ENCODE measurements around the gene GREB1L.

The GREB1L gene

DNA sequence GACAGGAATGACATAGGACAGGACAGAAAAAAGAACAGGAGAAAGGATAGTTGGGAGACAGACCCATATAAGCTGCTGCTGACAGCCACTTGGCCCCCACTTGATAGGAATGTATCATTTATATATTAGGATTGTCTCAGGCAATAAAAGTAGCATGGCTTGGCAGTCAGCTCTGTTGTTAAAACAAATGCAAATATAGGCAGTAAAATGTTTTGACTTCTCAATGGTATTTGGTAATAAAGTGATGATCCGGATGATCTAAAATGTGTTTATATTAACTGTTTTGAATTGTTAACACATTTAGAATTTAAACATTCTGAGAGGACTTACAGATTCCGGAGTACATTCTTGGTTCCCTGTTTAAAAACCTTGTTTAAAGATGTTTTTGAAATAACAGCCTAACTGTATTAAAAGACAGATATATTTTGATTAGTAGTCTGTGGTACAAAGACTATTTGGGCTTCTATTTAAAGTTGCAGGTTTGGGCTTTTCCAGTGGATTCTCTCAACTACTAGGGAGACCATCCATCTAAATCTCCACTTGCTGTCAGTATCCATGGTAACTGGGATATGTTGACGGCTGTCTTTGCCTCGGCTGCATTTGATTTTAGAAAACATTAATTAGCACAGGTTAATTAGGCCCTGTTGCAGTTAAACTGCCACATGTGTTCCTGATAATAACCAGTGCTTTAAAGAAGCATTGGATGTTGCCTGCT lies 210.9 kb downstream of the GREB1L start:
- DNase-seq: no peak

DNA sequence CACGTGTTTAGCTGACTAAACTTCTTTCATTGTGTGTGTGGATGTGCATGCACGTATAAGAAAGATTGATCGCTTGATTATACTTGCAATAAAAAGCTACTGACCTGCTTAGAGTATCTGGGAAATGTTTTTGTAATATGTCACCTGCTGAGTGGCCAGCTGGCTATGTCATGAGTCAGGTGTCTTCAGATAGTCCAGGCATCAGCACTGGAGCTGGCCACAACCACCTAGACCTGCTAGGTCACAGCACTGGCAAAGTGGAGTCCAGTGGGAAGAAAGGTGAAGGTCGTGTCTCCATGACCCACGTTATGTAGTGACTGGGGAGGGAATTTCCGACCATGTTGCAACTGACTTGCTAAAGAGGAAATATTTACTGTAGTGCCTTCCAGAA lies 211.5 kb downstream of the GREB1L start:
- no peak for DNase-seq

DNA sequence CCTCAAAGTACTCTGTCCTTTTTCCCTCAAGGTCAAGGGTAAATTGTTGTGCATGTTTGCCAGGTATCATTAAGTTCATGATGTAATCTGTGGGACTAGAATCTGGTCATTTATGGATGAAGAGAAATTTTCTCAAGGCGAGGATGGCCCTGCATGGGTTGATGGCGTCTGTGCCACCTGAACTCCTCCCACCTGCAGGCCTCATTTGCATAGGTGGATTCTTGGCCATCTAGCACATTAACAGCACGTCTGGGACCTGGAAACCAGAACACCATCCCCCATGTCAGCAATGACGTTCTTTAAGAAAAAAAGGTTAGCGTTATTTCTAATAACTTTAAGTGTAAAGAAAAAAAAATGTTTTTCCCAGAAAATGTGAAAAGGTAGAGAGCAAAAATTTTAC lies 212.7 kb downstream of the GREB1L start:
- DNase-seq: no peak

DNA sequence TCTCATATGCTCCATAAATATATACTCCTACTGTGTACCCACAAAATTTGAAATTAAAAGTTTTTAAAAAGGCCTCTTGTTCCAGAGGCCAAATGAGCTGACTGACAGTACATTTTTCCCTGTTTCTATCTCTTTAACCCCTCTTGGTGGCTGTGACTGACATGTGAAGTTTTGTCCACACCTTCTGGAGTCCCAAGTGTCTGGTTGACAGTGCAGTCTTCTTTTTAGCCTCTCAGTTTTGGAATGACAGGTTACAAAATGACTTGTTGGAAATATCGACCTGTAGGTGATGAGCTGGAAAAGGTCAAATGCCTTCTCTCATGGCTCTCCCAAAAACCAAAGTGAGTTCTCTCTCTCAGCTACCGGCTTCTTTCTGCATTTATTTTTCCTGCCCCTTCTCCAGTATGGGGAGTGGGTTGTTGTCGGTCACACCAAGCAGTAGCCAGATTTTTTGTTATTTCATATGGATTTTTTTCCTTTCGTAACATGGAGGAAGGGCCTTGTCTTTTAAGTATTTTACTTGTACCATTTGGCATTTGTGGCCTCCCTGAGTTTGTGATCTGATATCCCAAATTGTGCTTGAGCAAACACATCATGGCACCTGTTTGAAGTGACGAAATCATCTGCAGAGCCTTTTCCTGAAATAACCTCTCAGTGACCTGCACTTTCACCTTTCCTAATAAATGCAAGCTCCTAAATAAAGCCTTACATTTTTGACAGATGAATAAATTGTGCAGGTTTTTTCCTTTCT lies 214.6 kb downstream of the GREB1L start:
- no peak for DNase-seq

DNA sequence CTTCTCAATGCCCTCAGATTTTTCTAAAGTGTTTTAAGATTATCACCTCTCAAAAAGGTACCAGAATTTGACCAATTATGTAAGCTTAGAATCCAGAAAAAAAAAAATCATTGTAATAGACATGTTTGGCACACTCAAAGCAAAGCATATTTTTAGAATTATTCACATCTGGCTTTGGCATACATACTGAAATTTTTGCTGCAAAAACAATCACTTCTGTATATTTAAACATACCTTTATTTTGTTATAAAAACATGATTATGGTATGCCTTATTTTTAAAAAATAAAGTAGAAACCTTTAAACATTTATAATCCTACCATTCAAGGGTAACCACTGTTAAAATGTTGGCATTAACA lies 215.1 kb downstream of the GREB1L start:
- DNase-seq: no peak

DNA sequence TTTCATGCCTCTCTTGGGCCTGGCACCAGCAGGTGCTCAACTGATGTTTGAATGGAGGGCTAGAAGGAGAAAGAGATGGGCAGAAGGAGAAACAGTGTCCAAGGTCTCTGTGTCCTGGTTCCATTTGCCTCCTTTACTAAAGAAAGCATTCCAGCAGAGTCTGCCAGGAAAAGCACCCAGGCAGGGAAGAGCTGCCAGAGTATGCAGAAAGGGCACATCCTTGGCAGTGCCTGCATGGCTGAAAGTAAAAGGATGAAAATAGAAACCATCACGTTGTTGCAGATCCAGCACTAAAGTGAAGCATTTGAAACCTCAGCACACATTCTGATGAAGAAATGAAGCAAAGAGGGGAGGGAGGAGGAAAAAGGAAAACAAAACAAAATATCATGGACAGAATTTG lies 216.3 kb downstream of the GREB1L start:
- no peak for DNase-seq

DNA sequence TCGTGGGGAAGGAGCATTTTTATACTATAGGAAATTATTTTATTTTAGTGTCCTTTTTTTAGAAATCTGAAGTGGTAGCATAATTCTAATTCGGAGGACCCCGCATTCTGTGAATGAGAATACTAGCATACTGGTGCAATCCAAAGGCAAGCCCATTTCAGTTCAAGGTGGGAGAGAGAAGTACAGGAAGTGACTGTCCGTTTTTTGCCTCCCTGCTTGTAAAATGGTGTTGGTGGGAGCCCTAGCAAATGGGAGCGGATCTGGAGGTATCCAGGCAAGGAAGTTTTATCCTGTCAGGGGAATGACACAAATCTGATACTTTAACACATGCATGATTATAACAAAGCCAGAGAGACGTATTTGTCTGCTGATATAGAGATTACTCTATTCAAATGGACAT lies 216.8 kb downstream of the GREB1L start:
- DNase-seq: no peak

DNA sequence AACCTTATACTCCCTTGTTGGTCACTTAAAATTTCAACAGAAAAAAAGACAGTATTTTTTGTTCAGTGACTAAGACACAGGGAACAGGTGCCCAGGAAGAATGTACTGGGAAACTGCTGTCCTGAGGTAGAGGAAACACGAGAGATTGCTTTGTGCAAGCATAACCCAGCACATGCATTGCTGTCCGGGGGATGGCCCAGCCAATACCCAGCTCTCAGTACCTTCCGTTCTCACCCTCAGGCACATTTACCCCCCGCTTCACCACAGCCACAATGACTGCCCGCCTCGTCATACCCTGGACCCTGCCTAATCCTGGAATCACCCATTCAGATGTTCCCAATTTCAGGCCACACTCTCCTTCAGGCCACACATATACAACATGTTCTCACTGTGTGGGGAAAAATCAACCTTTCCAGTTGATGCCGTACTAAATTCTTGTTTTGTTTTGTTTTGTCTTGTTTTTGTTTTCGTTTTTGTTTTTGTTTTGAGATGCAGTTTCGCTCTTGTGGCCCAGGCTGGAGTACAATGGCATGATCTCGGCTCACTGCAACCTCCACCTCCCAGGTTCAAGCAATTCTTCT lies 217.8 kb downstream of the GREB1L start:
- DNase-seq: no peak

DNA sequence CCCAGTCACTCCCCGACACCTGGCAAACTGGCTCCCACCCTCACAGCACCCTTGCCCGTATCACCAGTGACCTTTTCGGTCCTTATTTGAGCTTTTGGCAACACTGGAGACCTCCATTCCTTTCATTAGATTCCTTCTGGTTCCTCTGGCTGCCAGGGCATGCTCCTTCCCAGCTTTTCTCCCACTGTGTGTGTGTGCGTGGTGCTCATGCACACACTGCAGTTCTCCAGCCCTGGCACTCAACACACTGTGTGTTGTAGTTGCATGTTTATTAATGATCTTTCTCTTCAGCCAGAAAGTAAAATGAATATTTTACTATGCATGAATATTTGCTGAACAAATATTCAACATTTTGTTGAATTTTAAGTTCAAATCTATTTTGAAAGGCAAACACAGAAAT lies 219.4 kb downstream of the GREB1L start:
- DNase-seq: no peak

DNA sequence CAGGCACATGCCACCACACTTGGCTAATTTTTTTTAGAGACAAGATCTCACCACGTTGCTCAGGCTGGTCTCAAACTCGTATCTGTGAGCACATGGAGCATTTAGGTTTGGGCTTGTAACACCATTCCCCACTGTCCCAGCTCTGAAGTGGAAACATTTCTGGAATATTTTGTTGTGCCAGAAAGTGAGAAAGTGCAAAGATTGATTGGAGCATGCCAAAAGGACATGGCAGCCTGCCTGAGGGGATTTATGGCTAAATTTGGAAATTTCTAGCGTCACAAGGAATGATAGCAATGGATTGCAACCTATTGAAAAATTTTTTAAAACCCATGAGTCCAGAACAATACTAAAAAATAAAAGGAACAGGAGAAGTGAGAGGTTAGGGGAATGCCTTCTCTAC lies 221.7 kb downstream of the GREB1L start:
- DNase-seq: no peak

DNA sequence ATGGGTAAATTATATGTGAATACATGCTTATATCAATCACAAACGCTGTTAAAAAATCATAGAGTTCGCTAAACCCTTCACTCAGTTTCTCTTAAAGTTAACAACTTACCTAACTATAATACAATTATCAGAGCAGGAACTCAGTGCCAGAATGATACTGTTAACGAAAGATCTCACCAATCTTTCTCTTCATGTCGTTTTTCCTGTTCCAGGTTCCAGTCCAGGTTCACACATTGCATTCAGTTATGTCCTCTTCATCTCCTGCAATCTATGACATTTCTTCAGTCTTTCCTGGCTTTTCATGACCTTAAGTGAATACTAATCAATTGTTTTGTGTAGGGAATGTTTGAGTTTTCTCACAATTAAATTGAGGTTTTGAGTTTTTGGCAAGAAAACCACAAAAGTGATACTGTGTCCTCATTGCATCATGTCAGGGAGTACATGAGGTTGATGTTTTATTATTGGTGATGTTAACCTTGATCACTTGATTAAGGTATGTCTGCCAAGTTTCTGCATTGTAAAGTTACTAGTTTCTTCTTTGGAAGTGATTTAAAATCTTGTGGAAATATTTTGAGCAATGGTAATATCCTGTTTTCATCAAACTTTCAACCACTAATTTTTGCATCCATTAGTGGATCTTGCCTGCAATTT lies 226.6 kb downstream of the GREB1L start:
- DNase-seq: no peak

DNA sequence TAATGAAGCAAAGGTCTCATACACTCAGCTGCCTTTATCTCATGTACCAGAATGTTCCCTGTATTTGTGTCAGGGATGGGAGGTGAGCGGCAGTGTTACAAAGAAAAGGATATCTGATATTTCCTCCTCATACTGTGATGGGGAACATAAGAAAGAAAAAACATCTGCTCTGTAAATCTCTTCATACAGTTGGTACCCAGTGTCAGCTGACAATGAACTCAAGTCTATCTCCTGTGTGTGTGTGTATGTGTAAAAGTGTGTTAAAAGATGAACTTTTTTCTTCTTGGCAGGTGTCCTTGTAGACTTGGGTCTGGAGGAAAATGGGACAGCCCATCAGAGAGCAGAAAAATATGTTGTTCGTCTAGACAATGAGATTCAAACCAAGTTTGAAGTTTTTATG lies 230.7 kb downstream of the GREB1L start:
- no peak for DNase-seq

DNA sequence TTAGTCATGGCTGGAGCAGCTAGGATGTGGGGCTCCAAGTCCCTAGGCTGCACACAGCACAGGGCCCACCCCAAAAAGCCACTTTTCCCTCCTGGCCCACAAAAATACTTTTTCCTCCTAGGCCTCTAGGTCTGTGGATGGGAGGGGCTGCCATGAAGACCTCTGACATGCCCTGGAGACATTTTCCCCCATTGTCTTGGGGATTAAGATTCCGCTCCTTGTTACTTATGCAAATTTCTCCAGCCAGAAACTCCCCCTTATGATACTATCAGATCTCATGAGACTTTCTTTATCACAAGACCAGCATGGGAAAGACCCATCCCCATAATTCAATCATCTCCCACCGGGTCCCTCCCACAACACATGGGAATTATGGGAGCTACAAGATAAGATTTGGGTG lies 232.6 kb downstream of the GREB1L start:
- no peak for DNase-seq

DNA sequence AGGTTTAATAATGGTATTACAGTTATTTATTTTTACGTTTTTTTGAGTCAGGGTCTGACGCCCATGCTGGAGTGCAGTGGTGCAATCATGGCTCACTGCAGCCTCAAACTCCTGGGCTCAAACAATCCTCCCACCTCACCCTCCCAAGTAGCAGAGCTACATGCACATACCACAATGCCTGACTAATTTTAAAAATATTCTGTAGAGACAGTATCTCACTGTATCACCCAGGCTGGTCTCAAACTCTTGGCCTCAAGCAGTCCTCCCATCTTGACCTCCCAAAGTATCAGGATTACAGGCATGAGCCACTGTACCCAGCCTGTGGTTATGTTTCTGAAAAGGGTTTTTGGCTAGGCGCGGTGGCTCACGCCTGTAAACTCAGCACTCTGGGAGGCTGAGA lies 237.7 kb downstream of the GREB1L start:
- DNase-seq: no peak

DNA sequence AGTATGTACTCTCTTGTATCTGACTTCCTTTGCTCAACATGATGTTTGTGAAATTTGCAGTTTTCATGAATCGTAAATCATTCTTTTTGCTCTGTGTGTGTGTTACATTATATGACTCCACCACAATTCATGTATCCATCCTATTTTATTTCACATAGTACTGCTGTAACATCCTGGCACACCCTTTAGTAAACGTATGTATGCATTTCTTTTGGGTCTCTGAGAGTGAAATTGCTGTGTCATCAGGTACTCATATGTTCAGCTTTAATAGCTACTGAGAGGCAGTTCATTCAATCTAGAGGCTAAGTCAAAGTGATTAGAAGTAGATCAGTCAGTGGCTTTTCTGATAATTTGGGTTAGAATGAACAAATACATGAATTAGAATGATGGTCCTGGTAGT lies 239.7 kb downstream of the GREB1L start:
- no peak for DNase-seq

DNA sequence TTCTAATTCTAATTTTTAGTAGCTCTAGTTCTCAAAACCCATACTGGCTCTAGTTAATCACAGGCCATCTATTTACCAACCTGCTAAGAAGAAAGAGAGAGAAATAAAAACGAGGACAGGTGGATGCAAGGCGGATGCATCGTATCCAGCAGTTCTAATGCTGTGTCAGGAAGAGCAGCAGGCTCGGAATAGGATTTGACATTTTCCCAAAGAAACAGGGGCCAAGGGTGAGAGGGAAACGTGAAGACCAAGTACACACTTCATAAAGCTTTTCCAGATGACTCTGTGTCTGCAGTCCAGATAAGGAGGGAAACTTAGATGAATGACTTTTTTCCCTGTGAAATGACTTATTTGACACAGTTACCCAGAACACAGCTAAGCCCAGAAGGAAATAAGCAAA lies 241.0 kb downstream of the GREB1L start:
- DNase-seq: no peak

DNA sequence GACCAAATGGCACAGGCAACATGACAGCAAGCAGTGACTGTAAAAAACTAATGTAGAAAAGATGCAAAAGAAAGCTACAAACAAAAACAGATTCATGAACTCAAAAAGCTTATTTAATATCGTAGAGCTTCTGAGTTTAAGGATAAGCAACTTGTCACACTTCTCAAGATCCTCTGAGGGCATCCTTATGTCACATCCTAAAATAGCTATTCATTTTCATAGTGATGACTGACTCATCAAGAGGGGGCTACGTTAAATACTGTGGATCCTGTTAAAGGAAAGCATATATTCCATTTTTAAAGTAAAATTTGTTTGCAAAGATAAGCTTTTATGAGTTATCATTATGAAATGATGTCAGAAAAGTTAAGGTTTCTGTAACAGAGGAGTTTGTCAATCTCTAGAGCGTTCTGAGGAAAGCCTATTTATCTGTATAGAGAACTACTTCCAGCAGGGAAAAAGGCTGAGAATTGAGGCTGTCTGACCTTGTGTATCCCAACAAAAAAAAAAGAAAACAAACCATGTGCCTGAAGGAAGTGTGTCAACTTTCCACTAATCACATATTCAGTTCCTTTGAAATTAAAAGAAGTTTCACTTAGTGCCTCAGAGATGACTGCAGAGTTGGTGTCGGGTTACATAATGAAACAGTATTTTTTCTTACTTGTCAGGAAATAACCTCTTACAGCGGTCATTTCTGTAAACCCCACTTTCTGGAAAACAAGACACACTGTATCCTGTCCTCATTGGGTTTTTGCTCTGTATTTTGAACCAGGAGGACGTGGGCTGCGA lies 243.0 kb downstream of the GREB1L start:
- DNase-seq: no peak

DNA sequence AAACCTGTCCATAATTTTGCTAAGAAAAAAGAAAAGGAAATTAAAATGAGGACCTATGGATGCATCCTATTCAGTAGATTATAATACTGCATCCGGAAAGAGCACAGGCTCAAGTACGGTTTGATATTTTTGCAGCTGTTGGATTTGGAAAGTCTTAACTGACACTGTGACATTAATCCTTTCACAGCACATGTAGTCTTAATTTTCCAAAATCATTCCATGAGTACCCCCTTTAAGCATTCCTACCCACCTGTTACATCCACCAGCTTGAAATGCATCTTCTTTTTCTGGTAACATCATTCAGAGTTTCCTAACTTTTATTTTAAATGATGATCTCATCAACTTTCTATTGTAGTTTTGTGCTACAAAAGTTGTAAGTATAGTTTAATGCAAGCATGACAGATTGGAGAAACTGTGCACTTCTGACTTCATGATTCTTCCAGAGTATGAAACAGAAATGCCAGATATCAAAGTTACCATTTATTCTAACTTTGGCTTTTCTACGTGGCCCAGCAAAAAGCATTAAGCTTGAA lies 244.9 kb downstream of the GREB1L start:
- no peak for DNase-seq

DNA sequence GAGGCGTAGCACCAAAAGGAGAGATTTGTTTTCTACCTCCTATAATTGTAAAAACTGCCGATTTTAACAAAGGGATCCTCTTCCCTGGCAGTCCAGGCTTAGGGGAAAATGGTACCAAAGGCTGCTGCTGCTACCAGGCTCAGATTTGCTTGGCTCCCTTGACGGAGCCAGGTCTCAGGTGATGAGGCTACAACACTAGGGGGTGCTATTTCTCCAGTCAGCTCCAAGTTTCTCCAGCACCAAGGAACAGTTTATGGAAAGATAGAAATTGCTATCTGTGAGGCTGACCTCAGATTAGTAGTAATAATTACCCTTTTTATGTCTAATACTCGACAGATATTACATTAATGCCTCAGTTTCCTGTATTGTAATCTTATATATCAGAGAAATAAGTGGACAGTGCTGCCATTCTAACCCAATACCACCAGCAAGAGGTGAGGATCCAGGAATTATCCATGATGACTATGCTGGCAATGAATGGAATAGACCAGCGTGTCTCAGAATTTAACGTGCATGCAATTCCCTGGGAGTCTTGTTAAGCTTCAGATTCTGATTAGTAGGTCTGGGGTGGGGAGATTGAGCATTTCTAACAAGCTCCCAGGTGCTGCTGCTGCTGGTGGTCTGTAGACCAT lies 247.2 kb downstream of the GREB1L start:
- DNase-seq: peak; percentile 58

DNA sequence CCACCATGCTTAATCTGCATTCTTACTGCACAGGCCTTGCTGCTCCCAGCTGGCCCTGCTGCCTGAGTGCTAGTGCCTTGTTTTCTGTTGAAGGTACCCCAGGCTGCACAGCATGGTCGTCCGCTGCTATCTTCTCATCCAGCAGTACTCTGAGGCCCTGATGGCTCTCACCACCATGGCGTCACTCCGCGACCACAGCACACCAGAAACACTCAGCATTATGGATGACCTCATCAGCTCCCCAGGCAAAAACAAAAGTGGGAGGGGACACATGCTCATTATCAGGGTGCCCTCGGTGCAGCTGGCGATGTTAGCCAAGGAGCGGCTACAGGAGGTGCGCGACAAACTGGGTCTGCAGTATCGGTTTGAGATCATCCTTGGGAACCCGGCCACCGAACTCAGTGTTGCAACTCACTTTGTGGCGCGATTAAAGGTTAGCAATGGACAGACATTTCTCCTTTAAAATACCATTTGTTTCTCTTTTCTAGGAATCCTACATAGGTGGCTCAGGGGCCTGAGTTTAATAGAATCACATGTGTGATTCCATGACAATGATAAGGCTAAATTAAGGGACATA lies 248.0 kb downstream of the GREB1L start:
- DNase-seq: no peak

DNA sequence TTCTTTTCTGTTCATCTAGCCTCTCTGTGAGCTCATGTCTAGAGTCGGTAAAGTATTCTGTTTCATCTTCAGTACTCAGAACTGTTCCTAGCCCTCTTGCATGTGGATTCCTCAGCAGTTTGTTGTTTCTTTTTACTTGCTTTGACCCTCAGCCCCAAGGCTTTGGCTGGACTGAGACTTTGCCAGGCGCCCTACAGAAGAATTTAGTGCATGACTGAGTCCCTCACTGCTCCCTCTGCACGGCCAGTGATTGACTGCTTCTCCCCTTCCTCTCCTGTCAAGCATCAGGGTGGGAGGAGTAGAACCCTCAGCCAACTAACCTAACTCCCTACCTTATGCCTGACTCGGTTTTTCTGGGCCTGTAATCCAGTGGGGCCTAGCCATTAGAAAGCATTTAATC lies 248.7 kb downstream of the GREB1L start:
- DNase-seq: no peak

DNA sequence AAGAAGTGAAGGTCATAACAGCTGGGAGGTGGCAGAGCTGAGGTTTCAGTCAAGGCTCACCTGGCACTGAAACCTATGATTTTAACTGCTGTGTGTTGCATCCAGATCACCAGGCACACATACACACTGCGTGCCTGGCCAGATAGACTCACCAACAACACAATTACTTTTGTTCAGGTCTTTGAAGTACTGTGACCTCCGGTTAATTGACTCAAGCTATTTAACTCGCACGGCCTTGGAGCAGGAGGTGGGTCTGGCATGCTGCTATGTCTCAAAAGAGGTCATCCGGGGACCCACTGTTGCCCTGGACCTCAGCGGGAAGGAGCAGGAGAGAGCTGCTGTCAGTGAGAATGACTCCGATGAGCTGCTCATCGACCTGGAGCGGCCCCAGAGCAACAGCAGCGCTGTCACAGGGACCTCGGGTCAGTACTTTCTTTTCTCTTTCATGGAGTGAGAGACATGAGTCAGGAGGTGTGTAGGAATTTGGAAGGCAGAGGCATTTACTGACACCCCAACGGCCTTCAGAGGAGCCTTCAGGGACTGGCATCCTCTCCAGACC lies 254.3 kb downstream of the GREB1L start:
- DNase-seq: peak; percentile 35
